ENCODE measurements around the gene PPP6R2. TPM values are rescaled to one million over a fixed set of nuclear protein-coding genes. Genes with fewer than 3 reads are reported as not detected.

The PPP6R2 gene
- total and polyA plus RNA-seq, 12 donors, result 34.7 to 51.5 (median 37.7) TPM

- intact Hi-C loops (cut with DNase I), result no loop called here
- no peak for DNase-seq
- WGBS, 2 donors, result 90 to 92% methylated on average over 37 of the region's 37 CpGs
Observed at GRCh38 chr22:50436015-50436830, 93.1 kb downstream of the PPP6R2 start.

GRCh38 chr22:50436841-50437341, 93.8 kb downstream of the PPP6R2 start:
- intact Hi-C loops (cut with DNase I), result no loop called here
- Histone ChIP-seq H3K27ac (no peak overlapping the region), H3K36me3 (peaks cover 4 to 84% (median 51%) of the 10 kb centered on the region in 9 donors), H3K27me3 (no peaks in the 10 kb centered on the region), H3K4me1 (no peaks in the 10 kb centered on the region), H3K4me3 (no peak overlapping the region), H3K9me3 (no peaks in the 10 kb centered on the region)
- TF ChIP-seq CTCF (IDR thresholded peaks at IDR 0.05), result no peak
- ATAC-seq (no peak), DNase-seq (no peak)
- 94% methylated on average over 25 of the region's 25 CpGs for WGBS, 2 donors

More at GRCh38 chr22:50436015-50436830, 93.1 kb downstream of the PPP6R2 start:
- H3K4me1 ChIP-seq, result no peaks in the 10 kb centered on the region
- no peaks in the 10 kb centered on the region for H3K27me3 ChIP-seq
- TF ChIP-seq CTCF (IDR thresholded peaks at IDR 0.05), result no peak
- H3K27ac ChIP-seq, result no peak overlapping the region
- ATAC-seq, result peak in 1 of 8 donors; percentile 8
- H3K4me3 ChIP-seq, result no peak overlapping the region
- H3K36me3 ChIP-seq, result peaks cover 4 to 84% (median 53%) of the 10 kb centered on the region in 9 donors
- no peaks in the 10 kb centered on the region for H3K9me3 ChIP-seq

- H3K9me3 ChIP-seq, result no peaks in the 10 kb centered on the region
- intact Hi-C loops (cut with DNase I), result no loop called here
- ATAC-seq (no peak), DNase-seq (no peak)
- TF ChIP-seq CTCF (IDR thresholded peaks at IDR 0.05), result no peak
- no peaks in the 10 kb centered on the region for H3K27me3 ChIP-seq
- 89 to 90% methylated on average over 36 of the region's 36 CpGs for WGBS, 2 donors
- H3K4me3 ChIP-seq, result no peak overlapping the region
- no peak overlapping the region for H3K27ac ChIP-seq
- H3K36me3 ChIP-seq, result peaks cover 2 to 79% (median 44%) of the 10 kb centered on the region in 9 donors
- H3K4me1 ChIP-seq, result no peaks in the 10 kb centered on the region
Observed at GRCh38 chr22:50437511-50438304, 94.6 kb downstream of the PPP6R2 start.

Measured in heart right ventricle (tissue), 16 donors.